ENCODE results near the gene E2F2. TPM values are rescaled to one million over a fixed set of nuclear protein-coding genes. Genes with fewer than 3 reads are reported as not detected.
A peak's percentile ranks its signal among the peaks of the same experiment; 100 is the strongest.

Gene E2F2
- total and polyA plus RNA-seq, 2 of the 4 experiments (the other 2 are of a cell fraction), result 0.36 to 0.51 TPM

- Histone ChIP-seq H3K18ac (ENCODE audit: low read depth, low read length) (no peak overlapping the region), H4K91ac (ENCODE audit: insufficient read depth, low read depth, low read length) (no peak overlapping the region; the same call in 1 of the 2 replicates), H3K36me3 (ENCODE audit: control insufficient read depth, insufficient read depth, low read length) (no peaks in the 10 kb centered on the region), H3K9me1 (ENCODE audit: insufficient read depth, low read length) (peaks cover 13% of the 10 kb centered on the region), H4K8ac (ENCODE audit: low read depth in 2 of 2, low read length in 2 of 2) (no peak overlapping the region), H3K9me3 (ENCODE audit: control insufficient read depth, insufficient read depth, low read length) (no peaks in the 10 kb centered on the region; the same call in 1 of the 2 replicates), H3K79me1 (ENCODE audit: low read depth in 1 of 2, low read length in 2 of 2) (peaks cover 9 to 27% of the 10 kb centered on the region in 2 experiments; a peak in 3 of 4 replicates), H2BK120ac (ENCODE audit: low read depth, low read length) (peak overlapping the region; percentile 47; the same call in 1 of the 2 replicates), H3K9ac (ENCODE audit: low read depth, low read length) (no peak overlapping the region), H3K4me3 (ENCODE audit: insufficient read depth, low read depth, low read length) (no peak overlapping the region), H3K4me1 (ENCODE audit: control insufficient read depth, insufficient read depth, low read length) (peaks cover 25% of the 10 kb centered on the region), H2BK20ac (ENCODE audit: low read depth, low read length) (peak overlapping the region; percentile 10; the same call in 1 of the 2 replicates), H2BK5ac (ENCODE audit: low read depth, low read length, poor library complexity, severe bottlenecking) (no peak overlapping the region), H2AK9ac (replicated peaks; ENCODE audit: low read depth, low read length, poor library complexity) (no peak overlapping the region), H3K4me2 (ENCODE audit: low read depth, low read length) (no peak overlapping the region), H3K56ac (ENCODE audit: extremely low read depth, insufficient read depth, low read length) (no peak overlapping the region), H3K27me3 (ENCODE audit: control insufficient read depth, insufficient read depth, low read length) (no peaks in the 10 kb centered on the region), H2BK15ac (ENCODE audit: low read depth, low read length) (no peak overlapping the region; the same call in 2 of the 3 replicates), H2AK5ac (ENCODE audit: low read depth, low read length) (no peak overlapping the region), H4K20me1 (ENCODE audit: insufficient read depth, low read length) (no peaks in the 10 kb centered on the region; the same call in 1 of the 2 replicates), H4K5ac (ENCODE audit: low read depth, low read length) (no peak overlapping the region), H3K27ac (ENCODE audit: insufficient read depth, low read length) (no peak overlapping the region), H3K4ac (ENCODE audit: low read depth, low read length) (peak overlapping the region; percentile 67; the same call in 1 of the 2 replicates), H3K23ac (ENCODE audit: low read depth, low read length) (peak overlapping the region; percentile 40; the same call in 1 of the 2 replicates), H3K14ac (replicated peaks; ENCODE audit: low read depth, low read length) (no peak overlapping the region), H2AFZ (replicated peaks; ENCODE audit: low read length, poor library complexity) (no peak overlapping the region)
- TF ChIP-seq RCOR1 (IDR thresholded peaks at IDR 0.05; ENCODE audit: insufficient replicate concordance, low read length), result no peak
- TF ChIP-seq FOS (IDR thresholded peaks at IDR 0.05; ENCODE audit: low read depth, low read length), result no peak
- TF ChIP-seq NFE2L2 (IDR thresholded peaks at IDR 0.05; ENCODE audit: low read depth, low read length), result no peak
- no peak for TF ChIP-seq RFX5 (IDR thresholded peaks at IDR 0.05; ENCODE audit: low read depth, low read length)
- TF ChIP-seq ELK1 (IDR thresholded peaks at IDR 0.05; ENCODE audit: borderline replicate concordance, low read depth, low read length), result no peak
- TF ChIP-seq RAD21 (IDR thresholded peaks at IDR 0.05; ENCODE audit: low read length), result no peak
- TF ChIP-seq MXI1 (IDR thresholded peaks at IDR 0.05; ENCODE audit: borderline replicate concordance, low read depth, low read length), result no peak
- no peak for TF ChIP-seq MAFK (IDR thresholded peaks at IDR 0.05; ENCODE audit: low read depth, low read length)
- no peak for TF ChIP-seq MAZ (IDR thresholded peaks at IDR 0.05; ENCODE audit: borderline replicate concordance, low read depth, low read length)
- no peak for TF ChIP-seq USF2 (IDR thresholded peaks at IDR 0.05; ENCODE audit: low read depth, low read length)
- no peak for TF ChIP-seq SMC3 (IDR thresholded peaks at IDR 0.05; ENCODE audit: low read depth, low read length)
- no peak for TF ChIP-seq BHLHE40 (IDR thresholded peaks at IDR 0.05; ENCODE audit: low read depth, low read length)
- TF ChIP-seq POLR2A (IDR thresholded peaks at IDR 0.05; ENCODE audit: low read depth, low read length), result no peak
- TF ChIP-seq CEBPB (IDR thresholded peaks at IDR 0.05; ENCODE audit: low read depth, low read length), result no peak
- no peak for TF ChIP-seq CHD1 (IDR thresholded peaks at IDR 0.05; ENCODE audit: low read depth, low read length)
- no peak for TF ChIP-seq CTCF (conservative IDR thresholded peaks at IDR 0.05; ENCODE audit: low read depth, low read length)
- ATAC-seq (ENCODE audit: low read depth) (no peak), DNase-seq (no peak)
- CTCF ChIA-PET, result no interaction called here
- dilution Hi-C loops (cut with HindIII; ENCODE audit: low sequenced_read_pairs, unreplicated experiment), result no loop called here
- in situ Hi-C loops (cut with MboI; ENCODE audit: low sequenced_read_pairs), result no loop called here
- intact Hi-C loops (cut with micrococcal nuclease), result no loop called here
- POLR2A ChIA-PET (ENCODE audit: unreplicated experiment), result no interaction called here
- 100% methylated on average over 1 of the region's 4 CpGs; no CpG with 5 or more reads in 1 of the 2 experiments for WGBS, 2 experiments (ENCODE audit: extremely low coverage in 2 of 2, insufficient read length in 1 of 2)
- no TSS peak for BruUV-seq (replicated peaks)
These were observed 42.6 kb upstream of the E2F2 start for GRCh38 chr1:23573574-23574182.

Data from IMR-90 (cell line).